Panc1 (cell line): ENCODE measurements around the gene RFX6. TPM values are rescaled to one million over a fixed set of nuclear protein-coding genes. Genes with fewer than 3 reads are reported as not detected.

Experiments used
- ATAC-seq: fragments of 200-7000 bp; cut with Tn5 transposase; 2 replicates; pipeline ENCODE4 v1.9.1; 2020; ENCODE audit warnings: mild to moderate bottlenecking, moderate library complexity
- BruUV-seq: library from RNA; stranded (reverse); fragments of 400-500 nt; replicated peaks from 2 replicates; lab custom pipeline; 2021; lab: Mats Ljungman, UMichigan
- CTCF ChIA-PET: fragments of 300-600 bp; sonication (Branson Sonifier 250); formaldehyde crosslinking; loops from one replicate; lab custom pipeline; 2022; ENCODE audit warnings: antibody characterized with exemption; lab: Charles Lee
- POLR2A ChIA-PET: fragments of 300-600 bp; sonication (Branson Sonifier 250); formaldehyde crosslinking; loops from one replicate; lab custom pipeline; 2022; ENCODE audit warnings: antibody characterized with exemption; lab: Charles Lee
- DNase-seq: peaks from one replicate; pipeline ENCODE4 v3.0.0-alpha.2; 2010; ENCODE audit warnings: low read depth, low spot score
- H3K27ac ChIP-seq: 2 replicates; pipeline ENCODE4 v1.5.1; 2011; ENCODE audit warnings: mild to moderate bottlenecking, low read length, inconsistent platforms
- H3K27me3 ChIP-seq: fragments of 200-500 bp; sonication (Bioruptor generic); 2 replicates; pipeline ENCODE4 v1.6.0; 2014; ENCODE audit warnings: low read length, inconsistent platforms; ENCODE audit not compliant: control insufficient read depth, insufficient read depth
- H3K36me3 ChIP-seq: fragments of 200-500 bp; sonication (Bioruptor generic); 2 replicates; pipeline ENCODE4 v1.5.1; 2014; ENCODE audit warnings: inconsistent platforms, mild to moderate bottlenecking, low read length, moderate library complexity; ENCODE audit not compliant: control insufficient read depth, insufficient read depth
- H3K4me1 ChIP-seq: 2 replicates; pipeline ENCODE4 v1.5.1; 2011; ENCODE audit warnings: inconsistent platforms, mild to moderate bottlenecking, low read length, moderate library complexity; ENCODE audit not compliant: control insufficient read depth, insufficient read depth
- H3K4me3 ChIP-seq, 2 experiments: 2 replicates each; pipeline ENCODE4 v1.5.1; 2011 to 2012; ENCODE audit warnings: low read depth in 2 of 2, low read length in 2 of 2, mild to moderate bottlenecking in 2 of 2, inconsistent platforms in 1 of 2, moderate library complexity in 1 of 2
- H3K9me3 ChIP-seq: fragments of 200-500 bp; sonication (Bioruptor generic); 2 replicates; pipeline ENCODE4 v1.5.1; 2014; ENCODE audit warnings: low read depth, mild to moderate bottlenecking, inconsistent platforms, low read length, moderate library complexity; ENCODE audit not compliant: control insufficient read depth, insufficient read depth
- CTCF ChIP-seq: fragments of 450-650 bp; IDR thresholded peaks from 2 replicates; pipeline ENCODE4 v1.5.1; 2017; ENCODE audit warnings: mild to moderate bottlenecking
- POLR2AphosphoS5 ChIP-seq: IDR thresholded peaks from 2 replicates; pipeline ENCODE4 v1.6.1; 2012; ENCODE audit warnings: mild to moderate bottlenecking, low read depth, low read length, moderate library complexity
- REST ChIP-seq, 2 experiments: IDR thresholded peaks; 2 replicates each; pipeline ENCODE4 v1.6.1; 2011 to 2012; ENCODE audit warnings: low read depth in 2 of 2, control low read depth in 1 of 2, low read length in 1 of 2, mild to moderate bottlenecking in 1 of 2, moderate library complexity in 1 of 2; ENCODE audit not compliant: insufficient read depth in 1 of 2
- SIN3A ChIP-seq: IDR thresholded peaks from 2 replicates; pipeline ENCODE4 v1.6.1; 2012; ENCODE audit warnings: low read depth, mild to moderate bottlenecking, low read length, moderate library complexity, borderline replicate concordance; ENCODE audit not compliant: insufficient read depth
- TCF7L2 ChIP-seq: IDR thresholded peaks from 2 replicates; pipeline ENCODE4 v1.6.1; 2011; ENCODE audit warnings: mild to moderate bottlenecking, low read depth, low read length, inconsistent platforms
- in situ Hi-C: cut with HindIII; loops from 2 replicates; pipeline ENCODE4 v1.10.0; 2016; ENCODE audit warnings: low sequenced_read_pairs, low pct_unique_long_range_greater_than_20kb
- intact Hi-C: fragments of 100-400 bp; cut with micrococcal nuclease; formaldehyde crosslinking; loops from one replicate; pipeline ENCODE4 v1.10.0; 2022; ENCODE audit not compliant: unreplicated experiment
- total RNA-seq: library from RNA; stranded (reverse); gene quantifications from one replicate; pipeline ENCODE4 v1.2.1, GENCODE V29; 2021; ENCODE audit not compliant: unreplicated experiment

RFX6 gene
- total RNA-seq, 1 experiment from 2014 or later = not detected

- ATAC-seq = no peak
- no TSS peak for BruUV-seq
- CTCF ChIA-PET = no interaction called here
Measured at GRCh38 chr6:116954938-116955337, 77.9 kb downstream of the RFX6 start.

DNA sequence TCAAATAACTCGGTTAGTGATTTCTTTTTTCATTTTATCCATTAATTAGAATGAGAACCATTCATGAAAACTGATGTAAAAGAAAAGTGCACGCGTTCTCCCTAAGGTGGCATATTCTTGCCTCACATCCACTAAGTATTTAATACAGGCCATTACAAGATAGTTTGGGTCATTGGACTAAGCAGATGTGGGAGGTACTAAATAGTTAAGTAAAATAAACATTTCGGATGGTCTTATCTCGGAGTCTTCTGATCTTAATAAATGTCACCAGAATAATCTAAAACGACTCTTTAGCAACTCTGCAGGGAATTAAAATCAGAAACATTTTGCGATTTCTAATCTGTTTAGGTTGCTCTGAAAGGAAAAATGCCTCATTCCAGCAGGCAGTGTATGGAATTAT, 78.7 kb downstream of the RFX6 start:
- Histone ChIP-seq H3K4me1 (no peaks in the 10 kb centered on the region), H3K27me3 (peaks cover 7% of the 10 kb centered on the region), H3K4me3 (no peak overlapping the region), H3K27ac (no peak overlapping the region), H3K36me3 (no peaks in the 10 kb centered on the region), H3K9me3 (no peaks in the 10 kb centered on the region)
- ATAC-seq = no peak
- intact Hi-C loops = no loop called here
- DNase-seq = no peak
- no peak for TF ChIP-seq CTCF
- TF ChIP-seq REST (IDR thresholded peaks at IDR 0.05; ENCODE audit: insufficient read depth in 1 of 2, low read depth in 2 of 2, low read length in 1 of 2) = no peak
- TF ChIP-seq TCF7L2 = no peak
- TF ChIP-seq SIN3A = no peak
- no peak for TF ChIP-seq POLR2AphosphoS5
- no TSS peak for BruUV-seq
- CTCF ChIA-PET = no interaction called here
- POLR2A ChIA-PET = no interaction called here
- in situ Hi-C loops = no loop called here

More at GRCh38 chr6:116954938-116955337, 77.9 kb downstream of the RFX6 start:
- POLR2A ChIA-PET = no interaction called here
- H3K9me3 ChIP-seq = no peaks in the 10 kb centered on the region
- peaks cover 14% of the 10 kb centered on the region for H3K27me3 ChIP-seq
- H3K4me1 ChIP-seq = no peaks in the 10 kb centered on the region
- intact Hi-C loops = no loop called here
- no peaks in the 10 kb centered on the region for H3K36me3 ChIP-seq
- DNase-seq = no peak
- no peak overlapping the region for H3K27ac ChIP-seq
- no peak overlapping the region for H3K4me3 ChIP-seq
- TF ChIP-seq SIN3A (no peak), POLR2AphosphoS5 (no peak), CTCF (no peak), TCF7L2 (no peak), REST (IDR thresholded peaks at IDR 0.05; ENCODE audit: insufficient read depth in 1 of 2, low read depth in 2 of 2, low read length in 1 of 2) (no peak)
- in situ Hi-C loops = no loop called here
